HG02884 (cell line): ENCODE results near the gene TMEM223.
"Not testable (repeated sequence)": the region's sequence is repeated elsewhere in the genome, so short reads cannot be mapped to it uniquely, and the experiment has no call there.

ENCODE experiments used
- ATAC-seq: cut with Tn5 transposase; IDR thresholded peaks from one replicate; pipeline ENCODE4 v1.9.1; 2021; ENCODE audit warnings: mild to moderate bottlenecking, moderate library complexity; ENCODE audit not compliant: unreplicated experiment

TMEM223 gene

GRCh38 chr11:62755086-62755615 lies 36.7 kb downstream of the TMEM223 start:
- no peak for ATAC-seq

GRCh38 chr11:62753736-62754603 lies 37.8 kb downstream of the TMEM223 start, which contains the start of gene ZBTB3:
Gene ZBTB3, minus strand, starts transcription at chr11:62754160. Its CDS starts 496 bp downstream, at chr11:62753664.
- ATAC-seq, result peak; percentile 90

- no peak for ATAC-seq
Observed at GRCh38 chr11:62752994-62753735, 38.6 kb downstream of the TMEM223 start.

GRCh38 chr11:62752177-62752785 lies 39.5 kb downstream of the TMEM223 start:
- ATAC-seq, result no peak

- ATAC-seq, result not testable (repeated sequence)
Observed at GRCh38 chr11:62749931-62750330, 41.9 kb downstream of the TMEM223 start.

GRCh38 chr11:62747475-62748160 lies 44.2 kb downstream of the TMEM223 start:
- no peak for ATAC-seq
